ENCODE measurements around the gene ACBD5.

DNA sequence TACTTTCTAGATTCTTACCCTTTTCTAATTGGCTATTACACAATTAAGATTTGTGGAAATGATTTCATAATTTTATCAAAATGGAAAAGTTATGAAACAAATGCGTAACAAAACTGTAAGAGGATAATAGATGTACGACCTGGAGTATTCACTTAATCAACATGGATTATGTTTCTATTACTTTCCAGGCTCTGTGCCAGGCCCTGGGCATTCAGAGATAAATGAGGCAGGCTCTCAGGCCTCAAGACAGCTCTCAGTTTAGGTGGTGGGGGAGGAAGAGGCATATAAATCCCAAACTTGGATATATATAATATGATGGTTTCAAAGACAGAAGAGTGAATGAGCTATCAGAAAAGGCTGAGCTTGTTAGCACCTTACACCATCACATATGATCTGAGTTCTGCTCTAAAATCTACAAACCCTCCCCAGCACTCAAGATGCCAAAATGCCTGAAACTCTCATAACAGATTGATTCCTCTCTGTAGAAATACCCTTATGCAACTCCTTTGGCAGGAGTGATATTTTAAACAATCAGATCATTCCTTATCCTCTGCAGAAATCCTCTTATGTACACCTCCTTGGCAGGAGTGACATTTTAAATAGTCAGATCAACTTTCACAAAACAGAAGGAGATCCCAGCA is 42.5 kb downstream of the ACBD5 start:
- TF ChIP-seq POLR2AphosphoS5 (IDR thresholded peaks at IDR 0.05) = no peak
- no peak for TF ChIP-seq POLR2A (IDR thresholded peaks at IDR 0.05)
- TF ChIP-seq, protein P1, sequence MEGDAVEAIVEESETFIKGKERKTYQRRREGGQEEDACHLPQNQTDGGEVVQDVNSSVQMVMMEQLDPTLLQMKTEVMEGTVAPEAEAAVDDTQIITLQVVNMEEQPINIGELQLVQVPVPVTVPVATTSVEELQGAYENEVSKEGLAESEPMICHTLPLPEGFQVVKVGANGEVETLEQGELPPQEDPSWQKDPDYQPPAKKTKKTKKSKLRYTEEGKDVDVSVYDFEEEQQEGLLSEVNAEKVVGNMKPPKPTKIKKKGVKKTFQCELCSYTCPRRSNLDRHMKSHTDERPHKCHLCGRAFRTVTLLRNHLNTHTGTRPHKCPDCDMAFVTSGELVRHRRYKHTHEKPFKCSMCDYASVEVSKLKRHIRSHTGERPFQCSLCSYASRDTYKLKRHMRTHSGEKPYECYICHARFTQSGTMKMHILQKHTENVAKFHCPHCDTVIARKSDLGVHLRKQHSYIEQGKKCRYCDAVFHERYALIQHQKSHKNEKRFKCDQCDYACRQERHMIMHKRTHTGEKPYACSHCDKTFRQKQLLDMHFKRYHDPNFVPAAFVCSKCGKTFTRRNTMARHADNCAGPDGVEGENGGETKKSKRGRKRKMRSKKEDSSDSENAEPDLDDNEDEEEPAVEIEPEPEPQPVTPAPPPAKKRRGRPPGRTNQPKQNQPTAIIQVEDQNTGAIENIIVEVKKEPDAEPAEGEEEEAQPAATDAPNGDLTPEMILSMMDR (IDR thresholded peaks at IDR 0.05) = no peak
- no peak for TF ChIP-seq EP300 (IDR thresholded peaks at IDR 0.05)

Data from upper lobe of left lung (tissue), 4 donors.